ENCODE measurements around the gene HSD17B2.
"Not testable (repeated sequence)": the region's sequence is repeated elsewhere in the genome, so short reads cannot be mapped to it uniquely, and the experiment has no call there.

HSD17B2 gene

DNA sequence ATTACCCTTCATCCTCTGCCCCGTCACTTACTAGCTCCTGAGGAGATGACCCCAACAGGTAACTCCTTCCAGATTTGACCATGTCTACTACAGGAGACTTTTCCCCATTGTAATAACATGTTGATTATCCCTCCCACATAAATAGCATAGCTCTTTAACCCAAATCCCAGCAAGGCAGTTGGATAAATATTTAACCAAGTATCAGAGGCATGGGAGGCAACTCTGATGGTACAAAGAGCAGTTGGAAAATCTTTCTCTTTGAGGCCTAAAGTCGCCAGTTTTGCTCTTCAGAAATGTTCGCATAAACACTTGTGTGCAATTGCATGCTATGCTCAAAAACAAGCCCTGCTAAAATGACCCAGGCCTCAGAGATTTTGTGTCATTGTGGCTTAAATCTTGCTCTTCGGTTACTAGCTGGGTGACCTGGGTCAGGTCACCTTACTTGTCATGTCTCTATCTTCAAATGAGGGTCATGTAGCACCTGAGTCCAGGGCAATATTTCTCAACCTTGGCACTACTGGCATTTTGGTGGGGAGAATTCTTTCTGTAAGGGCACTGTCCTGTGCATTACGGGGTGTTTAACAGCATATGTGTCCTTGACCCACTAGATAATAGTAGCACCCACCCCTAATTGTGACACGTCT, 48.8 kb downstream of the HSD17B2 start:
- no peak for DNase-seq

DNA sequence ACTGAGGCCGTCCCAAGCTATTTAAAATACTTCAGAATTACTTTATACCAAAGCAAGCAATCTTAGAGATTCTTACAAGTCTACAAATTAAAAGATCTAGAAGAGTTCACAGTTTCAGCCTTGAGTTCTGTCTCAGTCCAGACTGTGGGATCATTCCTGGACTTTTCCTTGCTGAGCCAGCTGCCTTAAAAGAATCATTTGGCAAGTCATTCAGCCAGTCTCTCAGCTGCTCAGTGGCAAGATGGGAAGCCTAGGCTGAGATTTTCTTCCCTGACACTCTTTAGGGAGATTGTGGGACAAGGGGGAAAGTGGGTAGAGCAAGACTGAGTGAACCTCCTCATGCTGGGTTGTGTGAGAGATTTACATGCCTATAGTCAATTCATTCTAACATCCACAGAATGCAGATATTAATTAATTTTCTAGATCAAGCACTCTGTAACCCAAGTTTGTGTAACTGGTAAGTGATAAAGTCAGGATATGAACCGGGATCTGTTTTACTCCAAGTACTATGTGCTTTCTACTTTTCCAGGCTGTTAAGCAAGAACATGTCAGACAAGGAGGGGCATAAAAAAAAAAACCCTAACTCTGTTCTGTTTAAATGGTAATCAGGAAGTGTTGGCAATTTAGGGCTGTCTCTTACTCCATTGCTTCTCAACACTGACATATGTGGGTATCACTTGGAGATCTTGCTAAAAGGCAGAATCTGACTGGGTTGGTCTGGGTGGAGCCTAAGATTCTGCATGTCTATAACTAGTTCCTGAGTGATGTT, 50.1 kb downstream of the HSD17B2 start:
- no peak for DNase-seq

DNA sequence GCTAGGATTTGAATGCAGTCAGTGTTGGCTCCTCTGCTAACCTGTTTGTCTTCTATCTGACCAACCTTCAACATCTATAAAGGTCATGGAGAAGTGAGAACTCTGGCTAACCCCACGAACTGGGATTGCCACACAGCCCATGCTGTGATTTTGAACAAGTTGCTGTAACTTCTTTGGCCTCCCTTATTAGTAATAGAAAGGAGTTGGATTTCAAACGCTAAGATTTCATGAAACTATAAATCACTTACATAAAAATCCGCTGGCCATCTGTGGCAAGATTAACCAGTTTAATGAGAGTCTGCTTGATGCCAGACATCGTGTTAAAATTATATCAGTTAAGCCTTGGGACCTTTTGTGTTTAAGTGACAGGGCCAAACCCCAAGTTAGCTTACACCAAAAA, 53.4 kb downstream of the HSD17B2 start:
- DNase-seq = no peak

DNA sequence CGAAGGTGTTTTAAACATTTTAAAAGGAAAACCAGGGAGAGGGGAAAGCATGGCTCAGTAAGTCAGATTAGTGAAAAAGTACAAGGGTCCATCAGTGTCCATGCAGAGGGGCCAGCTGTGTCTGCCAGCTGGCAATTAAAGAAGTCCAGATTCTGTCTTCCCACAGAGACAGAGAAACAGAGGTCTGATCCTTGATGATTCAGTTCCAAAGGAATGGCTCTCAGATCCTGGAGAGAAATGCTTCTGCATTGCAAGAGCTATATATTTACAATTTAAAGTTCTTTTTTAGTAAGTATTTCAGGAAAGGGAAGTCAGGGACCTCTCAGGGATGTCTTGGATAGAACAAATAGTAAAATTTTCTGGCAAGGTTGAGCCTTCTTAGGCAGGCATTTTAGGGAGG, 56.2 kb downstream of the HSD17B2 start:
- no peak for DNase-seq

DNA sequence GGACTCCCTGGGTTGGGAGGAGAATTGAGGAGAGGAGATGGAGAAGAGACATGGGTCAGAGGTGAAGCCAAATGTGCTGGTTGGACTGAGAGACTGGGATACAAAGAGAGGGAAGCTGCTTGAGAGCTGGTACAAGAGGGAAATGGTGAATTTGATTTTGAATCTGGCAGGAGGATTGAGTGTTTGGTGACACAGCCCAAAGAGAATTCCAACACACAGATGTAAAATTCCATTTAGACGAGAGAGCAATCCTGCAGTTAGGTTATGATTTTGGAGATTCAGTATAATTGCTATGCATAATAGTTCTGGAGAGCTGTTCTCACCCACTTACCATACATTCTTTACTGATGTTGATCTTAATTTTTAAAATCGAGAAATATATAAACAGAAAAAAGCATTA, 57.7 kb downstream of the HSD17B2 start:
- no peak for DNase-seq

DNA sequence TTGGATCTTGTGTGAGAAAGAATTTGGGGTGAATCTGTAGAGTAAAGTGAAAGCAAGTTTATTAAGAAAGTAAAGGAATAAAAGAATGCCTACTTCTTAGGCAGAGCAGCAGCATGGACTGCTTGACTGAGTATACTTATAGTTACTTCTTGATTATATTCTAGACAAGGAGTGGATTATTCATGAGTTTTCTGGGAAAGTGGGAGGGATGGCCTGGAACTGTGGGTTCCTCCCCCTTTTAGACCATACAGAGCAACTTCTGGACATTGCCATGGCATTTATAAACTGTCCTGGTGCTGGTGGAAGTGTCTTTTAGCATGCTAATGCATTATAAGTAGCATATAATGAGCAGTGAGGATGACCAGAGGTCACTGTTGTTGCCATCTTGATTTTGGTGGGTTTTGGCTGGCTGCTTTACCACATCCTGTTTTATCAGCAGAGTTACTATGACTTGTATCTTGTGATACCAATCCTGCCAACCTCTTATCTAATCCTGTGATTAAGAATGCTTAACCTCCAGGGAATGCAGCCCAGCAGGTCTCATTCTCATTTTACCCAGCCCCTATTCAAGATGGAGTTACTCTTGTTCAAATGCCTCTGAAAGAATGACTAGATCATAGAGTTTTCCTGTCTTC, 58.7 kb downstream of the HSD17B2 start:
- no peak for DNase-seq

- no peak for DNase-seq
These were observed 60.0 kb downstream of the HSD17B2 start for GRCh38 chr16:82094942-82095540.

DNA sequence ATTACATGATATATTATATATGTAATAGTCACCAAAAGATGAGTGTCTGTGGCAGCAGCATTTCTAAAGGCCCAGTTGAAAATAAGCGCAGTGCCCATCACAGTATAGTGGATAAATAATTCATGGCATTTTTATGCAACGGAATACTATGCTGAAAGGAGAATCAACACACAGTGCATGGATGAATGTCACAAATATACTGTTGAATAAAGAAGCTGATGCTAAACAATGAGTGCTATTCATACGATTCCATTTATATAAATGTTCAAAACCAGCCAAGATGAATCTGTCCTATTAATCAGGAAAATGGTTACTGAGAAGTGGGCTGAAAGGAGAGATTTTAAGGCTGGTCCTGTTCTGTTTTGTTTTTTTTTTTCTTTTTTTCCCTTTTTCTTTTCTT, 61.6 kb downstream of the HSD17B2 start:
- DNase-seq = no peak

DNA sequence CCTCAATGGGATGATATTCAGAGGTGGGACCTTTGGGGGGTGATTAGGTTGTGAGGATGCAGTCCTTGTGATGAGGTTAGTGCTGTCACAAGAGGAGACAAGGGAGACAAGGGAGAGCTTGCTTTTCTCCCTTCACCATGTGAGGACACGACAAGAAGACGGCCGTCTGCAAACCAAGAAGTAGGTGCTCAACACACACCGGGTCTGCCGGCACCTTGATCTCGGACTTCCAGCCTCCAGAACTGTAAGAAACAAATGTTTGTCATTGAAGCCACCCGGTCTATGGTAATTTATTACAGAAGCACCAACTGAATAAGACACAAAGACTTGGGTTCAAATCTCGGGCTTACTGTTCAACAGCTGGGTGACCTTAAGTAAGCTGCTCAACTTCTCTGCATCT, 70.1 kb downstream of the HSD17B2 start:
- DNase-seq = no peak

DNA sequence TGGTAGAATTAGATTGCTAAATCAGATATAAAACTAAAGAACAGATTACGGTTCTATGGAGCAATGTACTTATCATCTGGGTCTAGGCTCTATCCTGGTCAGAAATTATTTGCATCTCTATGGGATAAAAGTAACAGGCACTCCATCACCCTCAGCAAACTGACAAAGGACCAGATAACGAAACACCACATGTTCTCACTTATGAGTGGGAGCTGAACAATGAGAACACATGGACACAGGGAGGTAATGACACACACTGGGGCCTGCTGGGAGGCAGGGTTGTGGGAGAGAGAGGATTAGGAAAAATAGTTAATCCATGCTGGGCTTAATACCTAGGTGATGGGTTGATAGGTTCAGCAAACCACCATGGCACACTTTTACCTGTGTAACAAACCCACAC, 73.0 kb downstream of the HSD17B2 start:
- DNase-seq = no peak

- DNase-seq = no peak
These were observed 73.7 kb downstream of the HSD17B2 start for GRCh38 chr16:82108774-82109173.

DNA sequence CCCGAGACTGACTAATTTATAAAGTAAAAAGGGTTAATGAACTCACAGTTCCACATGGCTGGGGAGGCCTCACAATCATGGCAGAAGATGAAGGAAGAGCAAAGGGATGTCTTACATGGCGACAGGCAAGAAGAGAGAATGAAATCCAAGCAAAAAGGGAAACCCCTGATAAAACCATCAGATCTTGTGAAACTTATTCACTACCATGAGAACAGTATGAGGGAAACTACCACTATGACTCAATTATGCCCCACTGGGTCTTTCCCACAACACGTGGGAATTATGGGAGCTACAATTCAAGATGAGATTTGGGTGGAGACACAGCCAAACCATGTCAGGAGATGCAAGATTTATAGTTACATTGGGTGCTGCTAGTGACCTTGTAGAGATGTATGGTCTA, 74.2 kb downstream of the HSD17B2 start:
- not testable (repeated sequence) for DNase-seq

- no peak for DNase-seq
These were observed 76.9 kb downstream of the HSD17B2 start for GRCh38 chr16:82111944-82112343.

- no peak for DNase-seq
These were observed 78.7 kb downstream of the HSD17B2 start for GRCh38 chr16:82113741-82114140.

DNA sequence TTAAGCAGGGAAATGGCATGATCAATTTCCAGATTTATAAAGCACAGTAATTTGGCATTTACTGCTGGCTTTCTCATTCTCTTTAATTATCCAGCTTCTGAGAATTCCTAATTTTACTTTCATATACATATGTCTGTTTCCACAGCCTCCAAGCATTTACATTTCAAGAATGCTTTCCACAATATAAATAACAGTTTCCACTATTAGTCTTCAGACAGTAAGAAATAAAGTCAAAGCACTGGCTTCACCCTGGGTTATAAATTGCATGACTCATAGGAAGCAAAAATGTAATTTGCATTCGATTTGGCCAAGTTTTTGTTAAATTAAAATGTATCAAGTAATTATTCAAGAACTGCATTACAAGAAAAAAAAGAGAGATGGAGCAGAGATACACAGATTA, 81.5 kb downstream of the HSD17B2 start:
- no peak for DNase-seq

- DNase-seq = no peak
These were observed 83.7 kb downstream of the HSD17B2 start for GRCh38 chr16:82118749-82119148.

DNA sequence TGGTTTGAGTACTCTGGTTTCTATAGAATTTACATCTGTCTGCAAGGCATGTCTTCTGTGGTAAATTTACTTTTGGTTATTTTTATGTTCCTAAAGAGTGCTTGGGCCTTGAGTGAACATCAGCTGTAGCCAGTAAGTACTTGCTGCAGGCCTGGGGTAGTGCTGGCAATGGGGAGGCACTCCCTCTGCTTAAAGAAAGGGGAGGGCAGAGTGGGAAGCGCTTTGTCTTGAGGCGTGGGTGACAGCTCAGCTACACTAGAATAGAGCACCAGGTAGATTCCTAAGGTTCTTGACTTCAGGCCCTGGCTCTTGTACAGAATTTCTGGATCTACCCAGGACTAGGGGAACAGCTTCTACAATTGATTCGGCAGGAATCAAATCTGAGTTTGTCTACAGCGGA, 84.4 kb downstream of the HSD17B2 start:
- no peak for DNase-seq

GRCh38 chr16:82124651-82125050, 89.6 kb downstream of the HSD17B2 start:
- no peak for DNase-seq

DNA sequence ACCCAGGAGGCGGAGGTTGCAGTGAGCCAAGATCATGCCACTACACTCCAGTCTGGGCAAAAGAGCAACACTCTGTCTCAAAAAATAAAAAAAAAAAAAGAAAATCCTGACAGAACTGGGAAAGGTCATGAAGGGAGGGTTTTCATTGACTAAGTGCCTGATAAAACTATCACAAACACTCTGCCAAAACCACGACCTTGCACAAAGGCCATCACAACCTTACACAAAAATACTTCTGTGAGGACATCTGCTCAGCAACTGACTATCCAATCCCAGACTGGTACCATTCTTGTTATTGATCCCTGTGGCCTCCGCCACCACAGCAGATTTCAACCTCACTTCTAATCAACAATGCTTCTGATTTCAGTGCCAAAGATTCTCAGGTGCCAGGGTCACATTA, 94.8 kb downstream of the HSD17B2 start:
- DNase-seq = no peak

DNA sequence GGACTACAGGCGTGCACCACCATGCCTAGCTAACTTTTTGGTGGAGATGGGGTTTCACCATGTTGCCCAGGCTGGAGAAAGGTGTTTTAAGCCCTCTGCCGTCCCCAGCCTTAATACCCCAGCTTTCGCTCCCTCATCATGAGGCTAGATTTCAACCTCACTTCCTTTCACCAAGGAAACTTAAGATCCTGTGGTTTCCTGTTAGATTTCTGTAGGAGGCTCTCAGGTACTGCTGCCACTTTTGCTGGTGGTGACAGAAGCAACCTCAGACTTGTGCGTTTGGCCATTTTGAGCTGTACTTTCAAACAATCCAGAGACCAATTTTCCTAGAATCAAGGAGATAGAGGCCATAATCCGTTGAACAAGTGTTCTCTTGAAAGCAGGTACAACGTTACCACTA, 98.7 kb downstream of the HSD17B2 start:
- DNase-seq = no peak

DNA sequence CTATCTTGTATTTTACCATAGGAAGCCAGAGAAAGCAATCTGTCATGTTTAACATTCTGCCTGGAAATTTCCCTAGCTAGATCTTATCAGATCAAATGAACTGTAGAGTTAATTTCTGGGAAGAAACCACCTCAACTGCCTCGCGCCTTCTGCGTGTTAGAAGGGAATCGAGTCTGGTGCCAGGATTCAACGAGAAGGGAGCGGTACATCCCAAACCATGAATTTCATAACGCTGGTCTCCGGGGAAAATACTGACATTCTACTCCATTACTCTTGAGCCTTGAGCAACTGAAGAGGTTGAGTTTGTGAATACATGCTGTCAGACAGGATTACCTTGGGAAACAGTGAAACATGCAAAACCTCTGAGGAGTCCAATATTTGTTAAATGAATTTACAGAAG, 99.8 kb downstream of the HSD17B2 start:
- DNase-seq = no peak

DNA sequence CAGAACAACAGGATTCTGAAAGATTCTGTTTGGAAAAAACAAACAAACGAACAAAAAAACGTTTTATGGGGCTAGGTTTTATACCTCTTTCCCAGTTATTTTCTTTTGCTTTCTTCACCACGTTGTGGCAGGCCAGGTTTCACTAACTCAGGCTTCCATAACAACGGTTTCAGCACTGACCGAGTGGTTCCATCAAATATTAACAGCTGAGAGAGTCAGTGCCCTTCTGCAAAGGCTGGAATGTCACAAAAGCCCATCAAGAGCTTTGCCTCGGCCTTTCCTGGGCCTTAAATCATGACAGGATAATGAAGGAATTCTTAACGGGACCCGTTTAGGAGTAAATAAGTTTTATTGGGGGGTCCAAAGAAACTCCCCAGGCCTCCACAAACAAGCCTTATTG, 100.8 kb downstream of the HSD17B2 start:
- no peak for DNase-seq

DNA sequence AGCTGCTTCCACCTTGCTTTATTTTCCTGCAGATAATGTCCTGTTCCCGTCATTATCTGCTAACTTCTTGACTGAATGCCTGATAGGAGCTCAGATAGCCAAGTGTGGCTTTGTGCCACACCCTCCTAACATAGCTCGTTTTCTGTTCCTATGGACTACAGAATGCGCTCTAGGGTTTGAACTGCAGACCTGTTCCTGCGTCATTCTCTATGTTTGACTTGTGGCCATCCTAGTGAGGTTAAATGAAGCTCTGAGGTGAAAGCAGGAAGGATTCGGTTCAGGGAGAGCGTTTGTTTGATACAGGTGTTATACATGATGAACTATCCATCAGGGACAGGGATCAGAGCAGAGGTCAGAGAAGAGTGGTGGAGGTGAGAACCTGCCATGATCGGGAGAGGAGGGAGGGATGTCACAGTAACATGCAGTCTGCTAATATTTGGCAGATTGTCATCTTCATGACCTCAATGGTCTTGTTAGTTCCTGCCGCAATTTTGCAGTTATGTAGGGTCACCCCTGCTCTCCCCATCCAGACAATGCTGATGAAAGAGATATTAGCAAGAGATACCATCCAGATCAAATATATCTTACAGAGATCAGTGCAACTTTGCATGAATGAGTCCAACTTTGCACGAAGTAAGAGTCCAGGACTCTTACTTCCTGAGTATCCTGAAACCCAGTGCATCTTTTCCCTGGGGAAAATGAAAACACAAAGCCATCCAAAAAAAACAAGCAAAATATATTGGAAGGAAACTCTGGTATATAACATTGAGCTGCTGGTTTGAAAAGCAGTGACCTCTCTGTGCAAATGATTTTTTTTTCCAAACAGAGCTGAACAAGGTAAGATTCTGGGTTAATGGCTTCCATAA, 102.1 kb downstream of the HSD17B2 start:
- DNase-seq = no peak

All from NCI-H526 treated with DMSO at 0.1 percent for 48 hours (cell line).